Glomerular visceral epithelial cell (primary cell): Measurements from ENCODE around the gene DTNB.
"Not testable (repeated sequence)": the region's sequence is repeated elsewhere in the genome, so short reads cannot be mapped to it uniquely, and the experiment has no call there.

ENCODE experiments used
- DNase-seq: peaks from one replicate; pipeline ENCODE4 v3.0.0-alpha.2; 2016; ENCODE audit errors: extremely low spot score

The DTNB gene

GRCh38 chr2:25684577-25685473 lies 11.4 kb upstream of the DTNB start:
- DNase-seq: no peak

- DNase-seq: no peak
These were observed 8.7 kb upstream of the DTNB start for GRCh38 chr2:25682082-25682481.

- no peak for DNase-seq
These were observed 4.5 kb upstream of the DTNB start for GRCh38 chr2:25677877-25678276.

- no peak for DNase-seq
These were observed 643 bp upstream of the DTNB start for GRCh38 chr2:25674077-25674362.

GRCh38 chr2:25672494-25673299 lies 680 bp downstream of the DTNB start:
- DNase-seq: peak; percentile 54

- DNase-seq: no peak
These were observed 1.8 kb downstream of the DTNB start for GRCh38 chr2:25671622-25672021.

GRCh38 chr2:25669520-25669919 lies 3.9 kb downstream of the DTNB start:
- DNase-seq: no peak

- DNase-seq: no peak
These were observed 7.2 kb downstream of the DTNB start for GRCh38 chr2:25666218-25666617.

- not testable (repeated sequence) for DNase-seq
These were observed 7.9 kb downstream of the DTNB start for GRCh38 chr2:25665429-25665828.

GRCh38 chr2:25664965-25665307 lies 8.4 kb downstream of the DTNB start:
- DNase-seq: no peak

GRCh38 chr2:25664183-25664964 lies 9.0 kb downstream of the DTNB start:
- DNase-seq: peak; percentile 51

GRCh38 chr2:25655316-25655715 lies 18.1 kb downstream of the DTNB start:
- DNase-seq: no peak

GRCh38 chr2:25654801-25655200 lies 18.6 kb downstream of the DTNB start:
- DNase-seq: no peak

- DNase-seq: no peak
These were observed 21.5 kb downstream of the DTNB start for GRCh38 chr2:25651782-25652455.

- DNase-seq: no peak
These were observed 22.3 kb downstream of the DTNB start for GRCh38 chr2:25651066-25651465.

- DNase-seq: no peak
These were observed 23.1 kb downstream of the DTNB start for GRCh38 chr2:25650256-25650655.

- DNase-seq: no peak
These were observed 23.6 kb downstream of the DTNB start for GRCh38 chr2:25649786-25650185.

GRCh38 chr2:25642298-25642697 lies 31.1 kb downstream of the DTNB start:
- DNase-seq: no peak

- no peak for DNase-seq
These were observed 33.7 kb downstream of the DTNB start for GRCh38 chr2:25639696-25640095.

GRCh38 chr2:25639131-25639530 lies 34.2 kb downstream of the DTNB start:
- no peak for DNase-seq

- no peak for DNase-seq
These were observed 37.6 kb downstream of the DTNB start for GRCh38 chr2:25635797-25636196.

- DNase-seq: not testable (repeated sequence)
These were observed 39.6 kb downstream of the DTNB start for GRCh38 chr2:25633801-25634200.
